Upper lobe of left lung (tissue), 6 donors: ENCODE measurements around the gene NAV2. TPM values are rescaled to one million over a fixed set of nuclear protein-coding genes. Genes with fewer than 3 reads are reported as not detected.

Experiments used
- ATAC-seq, 2 donors: fragments of 200-7000 bp; cut with Tn5 transposase; one replicate each; pipeline ENCODE4 v1.9.1; 2022; ENCODE audit warnings: mild to moderate bottlenecking in 2 of 2, moderate library complexity in 2 of 2; ENCODE audit not compliant: low FRiP score in 2 of 2
- DNase-seq, 2 donors: peaks; one replicate each; pipeline ENCODE4 v3.0.0-alpha.2; 2019 to 2020
- H3K27ac ChIP-seq, 4 donors: fragments of 200-600 bp; sonication (generic); one replicate each; pipeline ENCODE4 v1.5.1; 2016 to 2019
- H3K27me3 ChIP-seq, 4 donors: fragments of 200-600 bp; sonication (generic); one replicate each; pipeline ENCODE4 v1.5.1; 2017 to 2019
- H3K36me3 ChIP-seq, 4 donors: fragments of 200-600 bp; sonication (generic); one replicate each; pipeline ENCODE4 v1.5.1; 2016 to 2019
- H3K4me1 ChIP-seq, 4 donors: fragments of 200-600 bp; sonication (generic); one replicate each; pipeline ENCODE4 v1.5.1; 2018 to 2019
- H3K4me3 ChIP-seq, 4 donors: fragments of 200-600 bp; sonication (generic); one replicate each; pipeline ENCODE4 v1.5.1; 2017 to 2019; ENCODE audit warnings: mild to moderate bottlenecking in 2 of 4, moderate library complexity in 1 of 4
- H3K9me3 ChIP-seq, 4 donors: fragments of 200-600 bp; sonication (generic); one replicate each; pipeline ENCODE4 v1.5.1; 2018 to 2019
- EP300 ChIP-seq, 4 donors: sonication (generic); formaldehyde crosslinking; IDR thresholded peaks; one replicate each; pipeline ENCODE4 v1.5.1; 2017; ENCODE audit warnings: antibody characterized with exemption in 4 of 4, control low read depth in 2 of 4
- POLR2A ChIP-seq, 4 donors: fragments of 450-650 bp; IDR thresholded peaks; one replicate each; pipeline ENCODE4 v1.5.1; 2016 to 2017; ENCODE audit warnings: antibody characterized with exemption in 4 of 4, mild to moderate bottlenecking in 2 of 4
- POLR2AphosphoS5 ChIP-seq, 2 donors: sonication (generic); formaldehyde crosslinking; IDR thresholded peaks; one replicate each; pipeline ENCODE4 v1.5.1; 2017; ENCODE audit warnings: antibody characterized with exemption in 2 of 2
- WGBS, 2 donors: methylation state at CpG; one replicate each; pipeline ENCODE4 v1.1.5; 2017 to 2018; 5-methylcytosine and 5-hydroxymethylcytosine counted together
- total RNA-seq, 6 donors: library from RNA; depleted of rRNA in 4 of 6; stranded (reverse); fragments of >200 nt in 4 of 6; gene quantifications; one replicate each; pipeline versions ENCODE4 v1.1.0 to v1.2.1, GENCODE V29; 2016 to 2021
- TF ChIP-seq, protein P1 (sequence below), 6 experiments: fragments of 450-650 bp in 4 of 6; fragments of 200-600 bp in 2 of 6; sonication (generic) in 2 of 6; IDR thresholded peaks; one replicate each; pipeline ENCODE4 v1.5.1; 2016 to 2019; ENCODE audit warnings: antibody characterized with exemption in 6 of 6
- donor health status: DM: no; HTN: no; CAD: no; lungs with moderate emphysema.
- donor health status: DM: no; HTN: yes; CAD: no; lungs with severe emphysema.

NAV2 gene
- total RNA-seq, 6 donors from 2014 or later, result 40.5 to 61.4 (median 52.3) TPM

DNA sequence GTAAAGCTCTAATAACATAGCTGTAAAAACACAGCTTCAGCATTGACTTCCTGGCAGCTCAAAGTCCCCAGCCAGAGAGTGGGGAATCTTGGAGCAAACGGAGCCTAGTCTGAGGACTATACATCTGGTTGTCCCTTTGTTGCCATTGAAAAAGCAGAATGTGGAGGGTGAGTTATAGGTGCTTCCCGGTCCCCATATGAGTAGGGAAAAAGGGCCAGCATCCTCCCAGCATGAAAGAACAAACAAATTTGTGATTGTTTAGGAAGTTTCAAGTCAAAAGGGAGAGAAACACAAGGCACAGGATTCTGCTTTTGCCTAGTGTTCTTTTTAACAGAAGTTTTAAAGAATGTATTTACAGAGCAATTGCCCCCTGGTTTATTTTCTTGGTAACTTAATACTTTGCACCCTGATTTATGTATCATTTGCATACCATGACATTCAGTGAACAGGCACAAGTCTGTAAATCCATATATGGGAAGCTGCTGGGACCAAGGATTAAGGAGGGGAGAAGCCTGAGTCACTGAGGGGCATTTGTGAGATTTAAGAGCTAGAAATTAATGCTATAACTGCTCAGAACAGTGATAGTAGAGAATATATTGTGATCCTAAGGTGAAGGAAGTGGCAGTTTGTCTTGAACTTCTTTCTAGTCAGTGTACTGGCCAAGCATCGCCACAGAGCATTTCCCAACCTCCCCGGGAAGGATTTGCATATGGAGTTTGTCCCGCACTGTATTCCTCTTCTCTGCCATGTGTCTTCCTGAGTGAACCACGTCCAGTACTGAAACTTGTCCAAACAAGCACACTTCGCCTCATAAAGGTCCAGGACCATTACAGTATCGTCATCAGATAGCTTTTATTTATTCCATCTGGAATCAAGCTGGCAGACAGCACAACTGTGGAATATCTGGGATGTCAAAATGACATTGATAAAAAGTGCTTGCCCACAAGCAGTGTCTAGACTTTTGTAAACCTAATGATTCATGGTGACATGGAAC is 344.6 kb downstream of the NAV2 start:
- no peak overlapping the region for H3K4me3 ChIP-seq
- no peaks in the 10 kb centered on the region for H3K4me1 ChIP-seq
- no peak overlapping the region for H3K27ac ChIP-seq
- no peaks in the 10 kb centered on the region for H3K27me3 ChIP-seq
- 71 to 83% methylated on average over 8 of the region's 8 CpGs for WGBS, 2 donors
- TF ChIP-seq, protein P1, sequence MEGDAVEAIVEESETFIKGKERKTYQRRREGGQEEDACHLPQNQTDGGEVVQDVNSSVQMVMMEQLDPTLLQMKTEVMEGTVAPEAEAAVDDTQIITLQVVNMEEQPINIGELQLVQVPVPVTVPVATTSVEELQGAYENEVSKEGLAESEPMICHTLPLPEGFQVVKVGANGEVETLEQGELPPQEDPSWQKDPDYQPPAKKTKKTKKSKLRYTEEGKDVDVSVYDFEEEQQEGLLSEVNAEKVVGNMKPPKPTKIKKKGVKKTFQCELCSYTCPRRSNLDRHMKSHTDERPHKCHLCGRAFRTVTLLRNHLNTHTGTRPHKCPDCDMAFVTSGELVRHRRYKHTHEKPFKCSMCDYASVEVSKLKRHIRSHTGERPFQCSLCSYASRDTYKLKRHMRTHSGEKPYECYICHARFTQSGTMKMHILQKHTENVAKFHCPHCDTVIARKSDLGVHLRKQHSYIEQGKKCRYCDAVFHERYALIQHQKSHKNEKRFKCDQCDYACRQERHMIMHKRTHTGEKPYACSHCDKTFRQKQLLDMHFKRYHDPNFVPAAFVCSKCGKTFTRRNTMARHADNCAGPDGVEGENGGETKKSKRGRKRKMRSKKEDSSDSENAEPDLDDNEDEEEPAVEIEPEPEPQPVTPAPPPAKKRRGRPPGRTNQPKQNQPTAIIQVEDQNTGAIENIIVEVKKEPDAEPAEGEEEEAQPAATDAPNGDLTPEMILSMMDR (IDR thresholded peaks at IDR 0.05), result no peak
- no peak for TF ChIP-seq POLR2AphosphoS5 (IDR thresholded peaks at IDR 0.05)
- TF ChIP-seq EP300 (IDR thresholded peaks at IDR 0.05), result no peak
- no peak for TF ChIP-seq POLR2A (IDR thresholded peaks at IDR 0.05)
- no peaks in the 10 kb centered on the region for H3K9me3 ChIP-seq
- no peak for DNase-seq
- ATAC-seq, result no peak
- peaks cover 0 to 36% (median 16%) of the 10 kb centered on the region in 4 donors for H3K36me3 ChIP-seq

DNA sequence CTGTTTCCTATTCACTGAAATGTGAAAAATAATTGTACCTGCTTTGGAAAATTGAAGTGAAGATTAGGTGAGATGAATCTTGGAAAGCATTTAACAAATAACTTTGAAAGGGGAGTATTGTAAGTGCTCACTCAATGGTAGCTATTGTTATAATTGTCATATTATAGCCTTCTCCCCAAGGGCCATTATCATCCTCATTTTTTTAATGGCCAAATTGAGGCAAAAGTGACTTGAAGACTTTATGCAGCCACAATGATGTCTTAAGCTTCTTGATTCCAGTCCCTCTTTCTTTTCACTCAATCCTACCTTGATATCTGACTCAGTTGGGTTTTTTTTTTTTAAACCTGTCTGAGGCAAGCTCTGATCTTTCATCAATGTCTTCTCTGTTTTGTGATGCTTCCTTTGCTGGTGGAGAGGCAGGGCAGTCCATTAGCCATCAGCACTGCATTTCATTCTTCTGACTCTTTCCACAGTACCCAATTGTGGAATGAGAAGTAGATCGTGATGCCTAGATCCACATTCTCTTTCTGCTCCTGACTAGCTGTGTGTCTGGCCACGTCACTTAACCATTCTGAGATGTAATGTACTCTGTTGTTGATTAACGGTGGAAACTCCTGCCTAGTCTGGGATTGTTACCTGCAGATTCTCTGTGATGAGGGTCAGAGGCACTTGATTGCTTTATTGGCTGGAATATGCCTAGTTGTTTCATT is 346.3 kb downstream of the NAV2 start:
- WGBS, 2 donors, result 97% methylated on average over 3 of the region's 3 CpGs
- Histone ChIP-seq H3K27ac (no peak overlapping the region), H3K36me3 (peaks cover 0 to 45% (median 16%) of the 10 kb centered on the region in 4 donors), H3K4me3 (no peak overlapping the region), H3K27me3 (no peaks in the 10 kb centered on the region), H3K9me3 (no peaks in the 10 kb centered on the region), H3K4me1 (no peaks in the 10 kb centered on the region)
- DNase-seq (no peak), ATAC-seq (no peak)
- TF ChIP-seq, protein P1 (IDR thresholded peaks at IDR 0.05), result no peak
- no peak for TF ChIP-seq POLR2AphosphoS5 (IDR thresholded peaks at IDR 0.05)
- TF ChIP-seq POLR2A (IDR thresholded peaks at IDR 0.05), result no peak
- TF ChIP-seq EP300 (IDR thresholded peaks at IDR 0.05), result no peak

DNA sequence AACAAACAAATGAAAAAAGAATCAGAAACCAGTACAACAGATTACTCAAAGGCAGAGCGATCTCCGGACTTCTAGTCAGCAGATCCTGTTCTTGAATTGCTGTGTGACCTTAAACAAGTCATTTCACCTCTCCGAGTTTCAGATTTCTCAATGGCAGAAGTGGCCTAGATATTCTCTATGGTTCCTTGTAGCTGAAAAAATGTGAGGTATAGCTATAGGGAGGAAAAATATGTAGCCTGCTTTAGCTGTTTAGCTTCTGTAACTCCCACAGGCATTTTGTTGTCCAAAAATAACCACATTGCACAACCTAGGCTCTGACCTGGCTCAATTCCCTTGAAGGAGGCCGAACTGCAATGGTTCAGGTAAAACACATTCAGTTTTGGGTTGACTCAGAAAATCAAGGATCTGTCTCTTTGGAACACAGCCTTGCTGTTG is 347.0 kb downstream of the NAV2 start:
- DNase-seq, result no peak
- Histone ChIP-seq H3K27ac (no peak overlapping the region), H3K36me3 (peaks cover 0 to 43% (median 18%) of the 10 kb centered on the region in 4 donors), H3K9me3 (no peaks in the 10 kb centered on the region), H3K4me3 (no peak overlapping the region), H3K27me3 (no peaks in the 10 kb centered on the region), H3K4me1 (no peaks in the 10 kb centered on the region)
- 91 to 95% methylated on average over 4 of the region's 4 CpGs for WGBS, 2 donors
- TF ChIP-seq, protein P1 (IDR thresholded peaks at IDR 0.05), result no peak
- no peak for ATAC-seq

DNA sequence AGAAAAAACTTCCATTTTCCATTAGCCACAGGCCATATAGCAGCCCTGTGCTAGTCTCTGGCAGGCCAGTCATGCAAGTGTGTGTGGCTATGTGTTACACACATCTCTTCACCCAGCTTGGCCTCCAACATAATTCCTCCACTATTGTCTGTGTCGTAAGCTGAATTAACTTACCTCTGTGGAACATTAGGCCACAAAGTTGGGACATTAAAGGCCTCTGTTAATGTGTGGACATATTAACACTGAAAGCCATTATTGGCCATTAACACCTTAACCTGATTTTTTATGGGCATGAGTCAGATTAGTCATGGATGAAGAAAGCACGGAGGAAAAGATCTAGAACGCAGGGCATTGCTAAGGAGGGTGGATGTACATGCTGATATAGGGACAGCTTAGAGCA is 347.5 kb downstream of the NAV2 start:
- ATAC-seq (no peak), DNase-seq (no peak)
- Histone ChIP-seq H3K4me3 (no peak overlapping the region), H3K36me3 (peaks cover 0 to 38% (median 17%) of the 10 kb centered on the region in 4 donors), H3K27ac (no peak overlapping the region), H3K9me3 (no peaks in the 10 kb centered on the region), H3K4me1 (no peaks in the 10 kb centered on the region), H3K27me3 (no peaks in the 10 kb centered on the region)
- TF ChIP-seq POLR2A (IDR thresholded peaks at IDR 0.05), result no peak
- no peak for TF ChIP-seq POLR2AphosphoS5 (IDR thresholded peaks at IDR 0.05)
- TF ChIP-seq EP300 (IDR thresholded peaks at IDR 0.05), result no peak
- TF ChIP-seq, protein P1 (IDR thresholded peaks at IDR 0.05), result no peak
- 92 to 100% methylated on average over 3 of the region's 3 CpGs for WGBS, 2 donors
